Large intestine (tissue), 12 donors: ENCODE data around the gene ALDH9A1. TPM values are rescaled to one million over a fixed set of nuclear protein-coding genes. Genes with fewer than 3 reads are reported as not detected.
A peak's percentile ranks its signal among the peaks of the same experiment; 100 is the strongest.
"Not testable (repeated sequence)": the region's sequence is repeated elsewhere in the genome, so short reads cannot be mapped to it uniquely, and the experiment has no call there.

ENCODE experiments used
- DNase-seq, 2 donors: peaks; one replicate each; pipeline versions ENCODE4 v3.0.0 to v3.0.0-alpha.2; 2013
- H3K27ac ChIP-seq: one replicate; pipeline ENCODE4 v1.5.1; 2013; ENCODE audit warnings: low read length
- H3K27me3 ChIP-seq: 2 replicates; pipeline ENCODE4 v1.6.1; 2013; ENCODE audit warnings: low read length; ENCODE audit not compliant: control insufficient read depth, insufficient read depth
- H3K36me3 ChIP-seq: 2 replicates; pipeline ENCODE4 v1.6.1; 2013; ENCODE audit warnings: low read length; ENCODE audit not compliant: control insufficient read depth, insufficient read depth
- H3K4me1 ChIP-seq: one replicate; pipeline ENCODE4 v1.6.1; 2013; ENCODE audit warnings: low read length; ENCODE audit not compliant: control insufficient read depth, insufficient read depth
- H3K4me3 ChIP-seq: one replicate; pipeline ENCODE4 v1.5.1; 2013; ENCODE audit warnings: low read length
- H3K9me3 ChIP-seq: one replicate; pipeline ENCODE4 v1.6.1; 2013; ENCODE audit warnings: mild to moderate bottlenecking, low read depth, low read length, moderate library complexity; ENCODE audit not compliant: control insufficient read depth
- WGBS: methylation state at CpG from one replicate; pipeline ENCODE4 v1.1.5; 2013; ENCODE audit warnings: low lambda C conversion rate; ENCODE audit not compliant: insufficient coverage; 5-methylcytosine and 5-hydroxymethylcytosine counted together
- long read RNA-seq, 11 donors: transcript quantifications; one replicate each; lab custom pipeline, GENCODE V29; 2026
- polyA plus RNA-seq: library from polyadenylated mRNA; unstranded; fragments of 120-200 nt; gene quantifications from one replicate; pipeline ENCODE4 v1.2.1, GENCODE V29; 2013

ALDH9A1 gene
- 66.6 TPM for polyA plus RNA-seq
- long read RNA-seq, donor 1, transcript ALDH9A1-203 (2 exons, 559 nt) = minor isoform, 15 of 32 reads
- long read RNA-seq, donor 1, transcript ALDH9A1-201 (11 exons, 2,696 nt) = major isoform, 17 of 32 reads
- long read RNA-seq, donor 1, partial matches to known transcripts = 0 of 32 reads
- long read RNA-seq, donor 1, other reads (novel, unspliced or antisense) = 0 of 32 reads
- long read RNA-seq, donor 2, transcript ALDH9A1-203 (2 exons, 559 nt) = major isoform, 43 of 69 reads
- long read RNA-seq, donor 2, transcript ALDH9A1-201 (11 exons, 2,696 nt) = minor isoform, 26 of 69 reads
- long read RNA-seq, donor 2, partial matches to known transcripts = 0 of 69 reads
- long read RNA-seq, donor 2, other reads (novel, unspliced or antisense) = 0 of 69 reads
- long read RNA-seq, donor 3 = 0 reads
- long read RNA-seq, donor 4, transcript ALDH9A1-203 (2 exons, 559 nt) = major isoform, 8 of 10 reads
- long read RNA-seq, donor 4, partial matches to known transcripts = 0 of 10 reads
- long read RNA-seq, donor 4, other reads (novel, unspliced or antisense) = 0 of 10 reads
- long read RNA-seq, donor 5, transcript ALDH9A1-201 (11 exons, 2,696 nt) = minor isoform, 11 of 26 reads
- long read RNA-seq, donor 5, transcript ALDH9A1-203 (2 exons, 559 nt) = major isoform, 15 of 26 reads
- long read RNA-seq, donor 5, partial matches to known transcripts = 0 of 26 reads
- long read RNA-seq, donor 5, other reads (novel, unspliced or antisense) = 0 of 26 reads
- long read RNA-seq, donor 6, transcript ALDH9A1-201 (11 exons, 2,696 nt) = major isoform, 24 of 50 reads
- long read RNA-seq, donor 6, transcript ALDH9A1-203 (2 exons, 559 nt) = minor isoform, 21 of 50 reads
- long read RNA-seq, donor 6, partial matches to known transcripts = 5 of 50 reads
- long read RNA-seq, donor 6, other reads (novel, unspliced or antisense) = 0 of 50 reads
- long read RNA-seq, donor 7, transcript ALDH9A1-203 (2 exons, 559 nt) = major isoform, 19 of 29 reads
- long read RNA-seq, donor 7, transcript ALDH9A1-201 (11 exons, 2,696 nt) = minor isoform, 10 of 29 reads
- long read RNA-seq, donor 7, partial matches to known transcripts = 0 of 29 reads
- long read RNA-seq, donor 7, other reads (novel, unspliced or antisense) = 0 of 29 reads
- long read RNA-seq, donor 8, transcript ALDH9A1-203 (2 exons, 559 nt) = major isoform, 31 of 54 reads
- long read RNA-seq, donor 8, transcript ALDH9A1-201 (11 exons, 2,696 nt) = minor isoform, 22 of 54 reads
- long read RNA-seq, donor 8, partial matches to known transcripts = 0 of 54 reads
- long read RNA-seq, donor 8, other reads (novel, unspliced or antisense) = 0 of 54 reads
- long read RNA-seq, donor 9, transcript ALDH9A1-203 (2 exons, 559 nt) = major isoform, 39 of 63 reads
- long read RNA-seq, donor 9, transcript ALDH9A1-201 (11 exons, 2,696 nt) = minor isoform, 24 of 63 reads
- long read RNA-seq, donor 9, partial matches to known transcripts = 0 of 63 reads
- long read RNA-seq, donor 9, other reads (novel, unspliced or antisense) = 0 of 63 reads
- long read RNA-seq, donor 10, transcript ALDH9A1-203 (2 exons, 559 nt) = minor isoform, 19 of 47 reads
- long read RNA-seq, donor 10, transcript ALDH9A1-201 (11 exons, 2,696 nt) = major isoform, 28 of 47 reads
- long read RNA-seq, donor 10, partial matches to known transcripts = 0 of 47 reads
- long read RNA-seq, donor 10, other reads (novel, unspliced or antisense) = 0 of 47 reads
- long read RNA-seq, donor 11, transcript ALDH9A1-201 (11 exons, 2,696 nt) = major isoform, 14 of 24 reads
- long read RNA-seq, donor 11, transcript ALDH9A1-203 (2 exons, 559 nt) = minor isoform, 10 of 24 reads
- long read RNA-seq, donor 11, partial matches to known transcripts = 0 of 24 reads
- long read RNA-seq, donor 11, other reads (novel, unspliced or antisense) = 0 of 24 reads

- H3K9me3 ChIP-seq = peaks cover 2% of the 10 kb centered on the region
- H3K27ac ChIP-seq = peak within 1 kb of the TSS; percentile 93
- no peaks in the 10 kb centered on the region for H3K4me1 ChIP-seq
- no peaks in the 10 kb centered on the region for H3K27me3 ChIP-seq
- whole genome bisulfite sequencing = no CpG with 5 or more reads among the region's 65 CpGs
- DNase-seq = peak; percentile 43 to 88
- no peaks in the 10 kb centered on the region for H3K36me3 ChIP-seq
- peak within 1 kb of the TSS; percentile 89 for H3K4me3 ChIP-seq
Observed at GRCh38 chr1:165697881-165698760, at the start of gene ALDH9A1. Gene ALDH9A1 (minus strand): TSS chr1:165698562. CDS start chr1:165698558, 4 bp downstream.

GRCh38 chr1:165747632-165748447 lies 49.5 kb upstream of the ALDH9A1 start:
- Histone ChIP-seq H3K36me3 (peaks cover 10% of the 10 kb centered on the region), H3K4me3 (no peak overlapping the region), H3K9me3 (peaks cover 2% of the 10 kb centered on the region), H3K27me3 (no peaks in the 10 kb centered on the region), H3K27ac (peak overlapping the region; percentile 5), H3K4me1 (peaks cover 12% of the 10 kb centered on the region)
- no CpG with 5 or more reads among the region's 9 CpGs for WGBS
- DNase-seq = peak; percentile 70 to 87

- WGBS = no CpG with 5 or more reads among the region's 1 CpG
- H3K27ac ChIP-seq, H3K4me3 ChIP-seq, H3K9me3 ChIP-seq, H3K27me3 ChIP-seq, DNase-seq: not testable (repeated sequence)
- peaks cover 12% of the 10 kb centered on the region for H3K4me1 ChIP-seq
- H3K36me3 ChIP-seq = peaks cover 29% of the 10 kb centered on the region
Observed at GRCh38 chr1:165744913-165745312, 46.6 kb upstream of the ALDH9A1 start.

- Histone ChIP-seq H3K4me1 (no peaks in the 10 kb centered on the region), H3K27me3 (no peaks in the 10 kb centered on the region), H3K36me3 (peaks cover 35% of the 10 kb centered on the region), H3K27ac (no peak overlapping the region), H3K9me3 (no peaks in the 10 kb centered on the region), H3K4me3 (no peak overlapping the region)
- no CpG with 5 or more reads among the region's 8 CpGs for WGBS
- no peak for DNase-seq
Observed at GRCh38 chr1:165742194-165742593, 43.8 kb upstream of the ALDH9A1 start.

- peaks cover 39% of the 10 kb centered on the region for H3K36me3 ChIP-seq
- no peaks in the 10 kb centered on the region for H3K27me3 ChIP-seq
- no peak overlapping the region for H3K4me3 ChIP-seq
- H3K4me1 ChIP-seq = no peaks in the 10 kb centered on the region
- DNase-seq = no peak
- no peaks in the 10 kb centered on the region for H3K9me3 ChIP-seq
- WGBS = 80% methylated on average over 1 of the region's 1 CpG
- H3K27ac ChIP-seq = no peak overlapping the region
Observed at GRCh38 chr1:165738794-165739193, 40.4 kb upstream of the ALDH9A1 start.

GRCh38 chr1:165737196-165737595 lies 38.8 kb upstream of the ALDH9A1 start:
- Histone ChIP-seq H3K36me3 (peaks cover 34% of the 10 kb centered on the region), H3K4me1 (no peaks in the 10 kb centered on the region), H3K9me3 (no peaks in the 10 kb centered on the region), H3K27ac (no peak overlapping the region), H3K27me3 (no peaks in the 10 kb centered on the region), H3K4me3 (no peak overlapping the region)
- DNase-seq = no peak

GRCh38 chr1:165734906-165735305 lies 36.5 kb upstream of the ALDH9A1 start:
- no peaks in the 10 kb centered on the region for H3K27me3 ChIP-seq
- no peak overlapping the region for H3K4me3 ChIP-seq
- H3K9me3 ChIP-seq = no peaks in the 10 kb centered on the region
- peaks cover 23% of the 10 kb centered on the region for H3K36me3 ChIP-seq
- H3K27ac ChIP-seq = no peak overlapping the region
- no peaks in the 10 kb centered on the region for H3K4me1 ChIP-seq
- no peak for DNase-seq
- WGBS = 93% methylated on average over 3 of the region's 3 CpGs

GRCh38 chr1:165726841-165727240 lies 28.5 kb upstream of the ALDH9A1 start:
- Histone ChIP-seq H3K27me3 (no peaks in the 10 kb centered on the region), H3K9me3 (no peaks in the 10 kb centered on the region), H3K4me3 (no peak overlapping the region), H3K27ac (no peak overlapping the region), H3K4me1 (no peaks in the 10 kb centered on the region), H3K36me3 (peaks cover 22% of the 10 kb centered on the region)
- WGBS = no CpG with 5 or more reads among the region's 2 CpGs
- DNase-seq = no peak
